IPS-NIHi7 (cell line): ENCODE results near the gene LOXL3.
"Not testable (repeated sequence)": the region's sequence is repeated elsewhere in the genome, so short reads cannot be mapped to it uniquely, and the experiment has no call there.

Experiments
- DNase-seq: peaks from one replicate; pipeline ENCODE4 v3.0.0; 2012; ENCODE audit warnings: mixed read lengths; ENCODE audit errors: extremely low spot score

The LOXL3 gene

DNA sequence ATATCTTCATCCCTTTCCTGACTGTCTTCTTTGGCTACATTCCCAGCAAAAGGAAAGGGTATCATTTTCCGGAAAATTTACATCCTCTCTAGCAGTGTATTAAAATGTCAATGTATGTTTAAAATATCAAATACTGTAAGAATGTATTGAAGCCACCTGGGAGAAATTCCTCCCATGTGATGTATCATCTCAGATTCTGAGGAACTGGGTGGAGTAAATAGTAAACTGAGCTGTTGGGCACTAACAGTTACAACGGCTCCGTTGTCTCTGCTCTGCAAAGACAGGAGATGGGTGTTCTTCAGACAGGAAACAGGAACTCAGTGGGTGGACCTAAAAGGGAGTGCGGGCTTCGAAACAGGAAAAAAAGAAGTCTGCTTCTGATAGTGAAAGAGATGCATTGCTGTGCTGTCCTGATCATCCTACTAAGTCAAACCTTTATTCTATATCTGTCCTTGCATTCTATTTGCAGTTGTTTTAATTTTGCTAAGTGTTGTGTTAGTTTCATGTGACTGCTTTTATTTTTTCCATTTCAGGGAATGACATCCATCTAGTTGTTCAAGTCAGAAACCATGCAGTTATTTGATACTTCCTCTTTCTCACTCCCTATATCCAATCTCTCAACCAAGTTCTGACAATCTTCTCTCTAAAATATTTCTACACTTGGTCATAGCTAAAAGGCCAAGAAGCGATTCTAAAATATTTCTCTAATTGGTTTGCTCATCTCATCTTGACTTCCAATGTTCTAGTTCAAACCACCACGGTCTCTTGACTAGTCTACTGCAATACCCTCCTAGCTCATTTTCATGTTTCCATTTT is 20.2 kb upstream of the LOXL3 start:
- no peak for DNase-seq

DNA sequence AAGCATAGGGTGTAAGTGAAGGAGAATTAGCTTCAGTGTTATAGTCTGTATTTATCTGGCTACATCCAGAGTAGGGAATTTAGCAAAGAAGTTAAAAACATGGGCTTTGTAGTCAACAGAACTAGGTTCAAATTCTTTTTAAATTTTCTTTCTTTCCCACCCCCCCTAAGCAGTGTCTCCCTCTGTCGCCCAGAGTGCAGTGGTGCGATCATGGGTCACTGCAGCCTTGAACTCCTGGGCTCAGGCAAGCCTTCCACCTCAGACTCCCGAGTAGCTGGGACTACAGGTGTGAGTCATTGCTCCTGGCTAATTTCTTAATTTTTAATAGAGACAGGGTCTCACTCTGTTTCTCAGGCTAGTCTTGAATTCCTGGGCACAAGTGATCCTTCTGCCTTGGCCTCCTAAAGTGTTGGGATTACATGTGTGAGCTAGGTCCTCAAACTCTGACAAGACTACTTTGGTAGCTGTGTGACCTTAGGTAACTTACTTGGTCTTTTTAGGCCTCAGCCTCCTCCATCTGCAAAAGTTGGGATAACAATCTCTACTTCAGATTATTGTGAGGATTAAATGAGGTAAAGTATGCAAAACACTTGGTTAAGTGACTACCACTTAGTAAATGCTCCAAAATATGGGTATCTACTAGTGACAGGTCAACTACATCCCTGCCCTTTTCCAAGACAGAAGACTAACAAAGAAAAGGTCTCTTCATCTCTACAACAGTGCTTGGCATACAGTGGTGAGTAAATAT is 18.6 kb upstream of the LOXL3 start:
- no peak for DNase-seq

DNA sequence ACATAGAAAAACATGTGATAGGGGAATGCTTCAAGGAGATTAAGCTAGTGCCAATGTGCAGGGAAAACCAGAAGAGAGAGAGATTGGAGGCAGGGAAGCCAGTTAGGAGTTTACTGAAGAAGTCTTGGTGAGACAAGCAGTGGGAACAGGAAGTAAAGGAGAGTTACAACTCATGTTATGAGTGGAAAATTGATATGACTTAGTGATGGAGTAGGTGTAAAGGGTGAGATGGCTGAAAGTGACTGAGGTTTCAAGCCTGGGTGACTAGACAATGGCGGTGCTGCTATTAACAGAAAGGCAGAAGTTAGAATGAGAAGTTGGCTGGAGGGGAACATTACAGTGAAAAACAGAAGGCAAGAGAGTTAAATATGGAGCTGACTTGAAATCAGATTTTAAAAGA is 17.3 kb upstream of the LOXL3 start:
- DNase-seq, result no peak

DNA sequence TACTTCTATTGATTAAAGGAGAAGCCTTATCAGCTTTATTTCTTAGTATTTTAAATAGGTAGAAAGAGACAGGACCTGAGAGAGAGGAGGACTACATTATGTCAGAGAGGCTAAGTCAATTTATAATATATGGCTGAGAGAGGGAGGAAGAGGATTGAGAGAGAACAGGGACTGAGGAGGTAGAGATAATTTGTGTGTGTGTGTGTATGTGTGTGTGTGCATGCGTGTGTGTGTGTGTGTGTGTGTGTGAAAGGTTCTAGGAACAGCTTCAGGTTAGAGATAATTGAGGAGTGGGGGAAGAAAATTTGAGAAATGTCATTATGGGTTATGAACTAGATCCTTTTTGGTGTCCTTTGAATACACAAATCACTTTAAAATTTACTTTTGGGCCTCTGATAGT is 15.9 kb upstream of the LOXL3 start:
- DNase-seq, result no peak

DNA sequence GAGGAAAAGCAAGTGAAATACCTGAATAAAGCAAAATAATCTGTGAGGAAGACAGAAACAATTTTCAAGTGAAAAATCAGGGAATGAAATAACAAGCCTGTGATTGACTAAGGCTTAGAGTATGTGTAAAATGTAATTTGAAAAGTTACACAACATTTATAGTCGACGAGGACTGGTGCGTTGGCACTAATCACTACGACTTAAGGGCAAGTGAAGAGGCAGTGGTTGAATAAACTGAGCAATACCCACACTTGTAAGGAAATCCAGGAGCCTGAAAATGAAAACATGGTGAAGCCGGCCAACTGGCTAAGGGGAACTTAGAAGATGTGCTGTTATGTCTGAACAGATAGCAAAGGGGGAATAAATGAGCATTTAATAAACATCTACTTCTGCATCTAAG is 14.1 kb upstream of the LOXL3 start:
- no peak for DNase-seq

DNA sequence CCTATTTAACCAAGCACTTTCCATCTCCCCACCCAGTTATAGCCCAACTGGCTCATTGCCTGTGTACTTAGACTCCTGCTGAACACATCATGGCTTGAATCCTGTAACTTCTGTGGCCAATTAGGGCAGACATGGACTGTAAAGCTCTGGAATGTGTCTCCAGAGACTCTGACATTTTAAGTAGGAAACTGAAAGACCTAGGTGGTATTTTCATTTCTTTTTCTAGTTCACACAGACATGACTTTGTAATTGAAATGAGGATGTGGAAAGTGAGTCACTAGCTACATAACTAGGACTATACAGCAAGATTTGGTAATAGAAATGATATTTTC is 13.0 kb upstream of the LOXL3 start:
- DNase-seq, result no peak

DNA sequence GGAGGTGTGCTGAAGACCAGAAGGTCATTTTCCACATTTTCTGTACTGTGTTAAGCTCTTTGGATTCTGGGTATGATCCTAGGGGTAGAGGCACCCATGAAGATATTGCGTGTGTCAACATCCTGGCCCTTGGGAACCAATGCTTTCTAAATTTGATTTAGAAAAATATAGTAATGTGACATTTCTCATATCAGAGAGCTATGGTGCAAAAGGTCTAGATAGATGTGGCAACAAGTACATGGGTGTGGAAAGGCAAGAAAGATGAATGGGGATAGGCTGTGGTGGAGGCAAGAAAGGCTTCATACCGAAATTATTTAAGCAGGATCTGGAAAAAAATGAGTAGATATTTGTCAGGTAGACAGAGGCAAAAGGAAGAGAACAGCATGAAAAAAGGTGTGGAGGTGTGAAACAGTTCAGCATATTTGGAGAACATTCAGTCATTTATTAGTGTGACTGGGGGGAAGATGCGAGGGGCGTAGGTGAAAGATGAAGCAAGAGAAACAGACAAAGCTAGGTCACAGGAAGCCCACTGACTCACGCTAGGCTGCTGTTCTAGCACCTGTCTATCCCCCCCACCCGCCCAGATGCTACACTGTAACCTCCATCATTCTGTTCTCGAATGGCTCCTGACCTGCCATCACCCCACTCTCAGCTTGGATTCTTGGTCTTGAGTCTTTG is 12.5 kb upstream of the LOXL3 start:
- no peak for DNase-seq

DNA sequence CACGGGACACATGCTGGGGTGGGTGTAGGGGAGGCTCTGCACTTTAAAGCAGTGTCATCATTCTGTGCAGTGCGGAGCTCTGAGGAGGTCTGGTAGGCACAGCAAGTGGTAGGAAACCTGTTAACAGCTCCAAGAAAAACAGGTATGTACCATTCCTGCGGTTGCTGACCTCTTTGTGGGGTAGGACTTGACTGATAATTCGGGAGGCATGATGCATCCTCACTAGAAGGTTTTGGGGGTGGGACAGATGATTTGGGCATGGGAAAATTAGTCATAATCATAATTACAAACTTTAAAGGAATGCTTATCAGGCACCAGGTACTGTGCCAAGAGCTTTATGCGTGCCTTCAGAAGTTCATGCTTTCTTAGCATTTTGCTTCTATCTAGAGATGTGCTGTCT is 10.5 kb upstream of the LOXL3 start:
- no peak for DNase-seq

DNA sequence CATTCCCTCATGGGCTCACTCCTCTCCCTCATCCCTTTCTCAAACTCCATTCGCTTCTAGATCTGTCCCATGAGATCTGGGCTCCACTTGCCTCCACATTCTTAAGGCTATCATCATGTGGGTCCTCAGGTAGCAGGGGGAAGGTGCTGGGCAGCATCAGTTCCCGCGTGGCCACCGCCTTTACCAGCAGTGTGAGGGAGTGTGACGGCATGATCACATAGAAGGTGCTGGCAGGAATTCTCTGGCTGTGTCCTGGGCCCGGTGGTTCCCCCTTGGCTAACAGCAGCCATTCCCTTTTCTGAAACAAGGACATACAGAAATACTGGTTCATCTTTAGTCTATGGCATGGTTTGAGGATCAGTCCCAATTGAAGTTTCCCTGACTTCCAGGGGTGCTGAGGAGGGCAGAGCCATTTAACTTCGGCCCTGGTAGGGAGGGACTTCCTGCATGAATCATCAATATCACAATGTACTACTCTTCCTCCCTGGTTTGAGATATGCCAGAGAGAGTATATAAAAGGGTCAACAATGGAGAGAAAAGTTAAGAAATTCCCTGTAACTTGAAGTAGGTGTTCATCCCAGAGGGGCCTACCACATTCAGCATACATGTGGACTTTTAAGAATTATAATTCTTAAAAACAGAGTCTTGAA is 8.5 kb upstream of the LOXL3 start:
- DNase-seq, result no peak

DNA sequence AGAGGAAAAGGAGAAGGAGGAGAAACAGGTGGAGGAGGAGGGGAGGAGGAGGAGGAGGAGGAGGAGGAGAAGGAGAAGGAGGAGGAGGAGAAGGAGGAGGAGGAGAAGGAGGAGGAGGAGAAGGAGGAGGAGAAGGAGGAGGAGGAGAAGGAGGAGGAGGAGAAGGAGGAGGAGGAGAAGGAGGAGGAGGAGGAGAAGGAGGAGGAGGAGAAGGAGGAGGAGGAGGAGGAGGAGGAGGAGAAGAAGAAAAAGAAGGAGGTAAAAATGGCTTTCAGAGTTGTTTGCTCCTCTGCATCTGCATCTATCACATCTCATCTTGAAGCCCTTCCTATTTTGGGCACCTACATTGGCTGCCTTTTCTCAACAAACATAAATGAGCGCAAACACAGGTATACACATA is 7.3 kb upstream of the LOXL3 start:
- not testable (repeated sequence) for DNase-seq

DNA sequence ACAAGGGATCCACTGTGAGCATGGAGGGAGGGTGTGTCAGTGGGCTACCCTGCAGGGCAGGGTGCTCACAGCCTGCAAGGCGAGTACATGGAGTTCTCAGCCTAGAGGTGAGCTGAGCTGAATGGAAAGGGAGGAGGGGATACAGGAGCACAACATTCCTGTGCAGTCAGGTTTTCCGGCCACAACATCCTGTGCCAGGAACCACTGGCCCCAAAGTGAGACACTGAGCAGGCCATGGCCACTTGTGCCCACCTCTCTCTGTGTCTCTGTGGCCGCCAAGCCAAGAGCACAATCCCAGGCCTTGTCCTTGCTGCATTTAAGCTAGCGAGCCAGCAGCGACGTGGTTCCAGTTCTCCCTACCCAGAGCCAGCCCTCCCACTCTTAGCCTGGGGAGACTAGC is 6.8 kb upstream of the LOXL3 start:
- no peak for DNase-seq

DNA sequence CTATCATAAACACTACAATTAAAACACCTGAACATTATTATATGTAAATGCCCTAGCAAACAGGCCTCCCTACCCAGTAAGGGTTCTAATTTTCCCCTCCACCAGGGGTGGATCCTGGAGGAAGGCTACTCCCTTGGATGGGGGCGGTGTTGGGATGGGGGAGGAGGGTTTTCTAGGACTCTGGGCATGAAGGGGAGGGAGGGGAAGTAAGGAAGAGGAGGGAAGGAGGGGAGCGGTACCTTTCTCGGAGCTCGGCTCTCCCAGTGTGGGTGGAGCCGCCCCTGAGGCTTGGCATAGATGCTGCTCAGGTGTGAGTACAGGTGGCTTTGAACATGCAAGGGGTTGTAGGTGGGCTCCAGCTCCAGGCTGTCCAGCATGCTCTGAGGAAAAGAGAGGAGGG is 6.2 kb upstream of the LOXL3 start:
- DNase-seq, result peak; percentile 45

DNA sequence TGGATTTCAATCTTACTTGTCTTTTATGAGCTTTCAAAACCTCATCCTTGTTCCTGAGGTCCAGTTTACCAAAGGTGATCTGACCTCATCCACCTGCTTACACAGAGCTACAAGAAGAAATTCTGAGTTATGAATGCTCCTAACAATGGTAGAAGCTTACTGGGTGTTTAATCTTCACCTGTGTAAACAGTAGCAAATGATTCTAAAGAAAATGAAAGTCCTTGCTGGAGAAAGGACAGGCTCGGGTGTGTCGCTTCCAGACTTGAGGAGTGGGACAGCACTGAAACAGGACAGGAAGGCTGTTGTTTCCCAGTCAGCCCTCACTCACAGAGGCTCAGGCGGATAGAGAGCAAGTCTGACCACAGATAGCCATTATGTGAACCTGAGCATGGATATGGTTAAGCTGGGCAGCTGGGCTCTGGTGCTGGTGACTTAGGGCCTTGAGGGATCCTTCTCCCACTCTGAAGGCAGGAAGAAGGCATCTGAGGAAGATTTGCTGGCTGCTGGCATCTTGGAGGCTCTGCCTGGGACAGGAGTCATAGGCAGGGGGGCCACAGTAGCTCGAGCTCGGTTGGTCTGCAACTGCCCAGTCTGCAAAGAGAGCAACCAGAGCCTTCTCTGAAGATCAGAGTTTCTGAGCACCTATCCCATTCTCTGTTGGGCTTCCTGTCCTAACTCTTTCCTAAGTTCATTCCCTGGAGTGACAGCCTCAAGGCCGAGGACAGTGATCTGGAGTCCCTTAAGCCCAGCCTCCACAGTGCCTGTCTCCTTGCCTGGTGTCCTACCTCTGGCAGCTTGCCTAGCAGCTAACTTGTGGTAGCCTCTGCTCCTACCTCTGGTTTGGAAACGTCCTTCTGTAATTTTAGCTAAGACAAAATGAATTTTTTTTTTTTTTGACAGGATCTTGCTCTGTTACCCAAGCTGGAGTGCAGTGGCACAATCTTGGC is 4.8 kb upstream of the LOXL3 start:
- no peak for DNase-seq

DNA sequence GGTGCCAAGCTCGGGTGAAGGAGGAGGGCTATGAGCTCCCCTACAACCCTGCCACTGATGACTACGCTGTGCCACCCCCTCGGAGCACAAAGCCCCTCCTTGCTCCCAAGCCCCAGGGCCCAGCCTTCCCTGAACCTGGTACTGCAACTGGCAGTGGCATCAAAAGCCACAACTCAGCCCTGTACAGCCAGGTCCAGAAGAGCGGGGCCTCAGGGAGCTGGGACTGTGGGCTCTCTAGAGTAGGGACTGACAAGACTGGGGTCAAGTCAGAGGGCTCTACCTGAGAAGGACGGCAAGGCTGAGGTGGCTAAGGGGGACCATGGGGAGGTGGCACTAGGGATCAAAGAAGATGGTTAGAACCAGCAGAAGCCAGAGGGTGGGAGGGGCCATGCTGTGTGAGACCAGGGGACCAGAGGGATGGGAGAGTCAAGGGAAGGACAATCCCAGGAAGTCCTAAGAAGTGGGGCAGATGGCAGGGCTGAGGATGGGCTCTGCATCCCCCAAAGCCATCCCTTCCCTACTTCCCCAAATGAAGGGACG is 3.2 kb upstream of the LOXL3 start:
- no peak for DNase-seq

DNA sequence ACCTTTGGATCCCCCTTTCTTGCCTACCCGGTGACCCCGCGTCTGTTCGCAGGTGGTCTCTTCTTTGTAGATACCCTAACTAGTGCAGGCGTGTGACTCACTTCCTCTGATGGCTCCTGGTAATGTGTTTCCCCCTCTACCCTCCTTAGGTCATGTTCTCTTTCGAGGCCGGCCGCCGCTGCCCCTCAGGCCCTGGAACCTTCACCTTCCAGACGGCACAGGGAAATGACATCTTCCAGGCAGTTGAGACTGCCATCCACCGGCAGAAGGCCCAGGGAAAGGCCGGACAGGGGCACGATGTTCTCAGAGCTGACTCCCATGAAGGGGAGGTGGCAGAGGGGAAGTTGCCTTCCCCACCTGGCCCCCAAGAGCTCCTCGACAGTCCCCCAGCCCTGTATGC is 2.4 kb upstream of the LOXL3 start:
- DNase-seq, result no peak

DNA sequence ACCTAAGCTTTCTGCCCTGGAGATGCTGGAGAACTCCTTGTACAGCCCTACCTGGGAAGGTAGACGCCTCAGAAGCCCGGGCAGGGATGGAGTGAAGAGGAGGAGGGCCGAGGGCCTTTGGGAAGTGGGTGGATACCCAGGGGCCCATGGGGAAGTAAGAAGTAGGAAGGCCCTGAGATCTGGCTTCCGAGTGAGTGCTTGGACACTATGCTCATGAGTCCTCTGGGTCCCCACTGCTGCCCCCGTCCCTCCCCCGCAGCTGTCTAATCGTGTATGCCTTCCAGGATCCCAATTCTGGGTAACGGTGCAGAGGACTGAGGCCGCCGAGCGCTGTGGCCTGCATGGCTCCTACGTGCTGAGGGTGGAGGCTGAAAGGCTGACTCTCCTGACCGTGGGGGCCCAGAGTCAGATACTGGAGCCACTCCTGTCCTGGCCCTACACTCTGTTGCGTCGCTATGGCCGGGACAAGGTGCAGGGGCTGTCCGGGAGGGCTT is 1.9 kb upstream of the LOXL3 start:
- DNase-seq, result no peak

DNA sequence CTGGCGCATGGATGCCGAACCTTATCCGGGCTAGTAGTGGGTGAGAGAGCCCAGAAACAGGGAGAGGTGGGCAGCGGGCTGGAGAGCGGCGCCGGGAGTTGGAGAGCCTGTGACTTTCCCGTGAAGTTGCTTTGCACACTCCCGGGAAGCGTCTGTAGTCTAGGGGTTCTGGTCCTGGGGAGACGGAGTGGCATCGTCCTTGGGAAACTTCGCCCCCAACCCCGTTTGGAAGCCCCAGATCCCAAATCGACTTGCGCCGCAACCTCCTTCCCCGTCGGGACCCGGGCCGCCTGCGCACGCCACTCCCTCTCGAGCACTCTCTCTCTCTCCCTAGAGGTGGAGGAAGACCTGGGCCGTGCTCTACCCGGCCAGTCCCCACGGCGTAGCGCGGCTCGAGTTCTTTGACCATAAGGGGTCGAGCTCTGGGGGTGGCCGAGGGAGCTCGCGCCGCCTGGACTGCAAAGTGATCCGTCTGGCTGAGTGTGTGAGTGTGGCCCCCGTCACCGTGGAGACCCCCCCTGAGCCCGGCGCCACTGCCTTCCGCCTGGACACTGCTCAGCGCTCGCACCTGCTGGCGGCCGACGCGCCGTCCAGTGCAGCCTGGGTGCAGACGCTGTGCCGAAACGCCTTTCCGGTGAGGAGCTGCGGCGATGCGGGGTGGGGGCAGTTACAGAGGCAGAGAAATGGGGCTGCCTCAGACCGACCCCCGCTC is 1.2 kb upstream of the LOXL3 start:
- DNase-seq, result peak; percentile 64

DNA sequence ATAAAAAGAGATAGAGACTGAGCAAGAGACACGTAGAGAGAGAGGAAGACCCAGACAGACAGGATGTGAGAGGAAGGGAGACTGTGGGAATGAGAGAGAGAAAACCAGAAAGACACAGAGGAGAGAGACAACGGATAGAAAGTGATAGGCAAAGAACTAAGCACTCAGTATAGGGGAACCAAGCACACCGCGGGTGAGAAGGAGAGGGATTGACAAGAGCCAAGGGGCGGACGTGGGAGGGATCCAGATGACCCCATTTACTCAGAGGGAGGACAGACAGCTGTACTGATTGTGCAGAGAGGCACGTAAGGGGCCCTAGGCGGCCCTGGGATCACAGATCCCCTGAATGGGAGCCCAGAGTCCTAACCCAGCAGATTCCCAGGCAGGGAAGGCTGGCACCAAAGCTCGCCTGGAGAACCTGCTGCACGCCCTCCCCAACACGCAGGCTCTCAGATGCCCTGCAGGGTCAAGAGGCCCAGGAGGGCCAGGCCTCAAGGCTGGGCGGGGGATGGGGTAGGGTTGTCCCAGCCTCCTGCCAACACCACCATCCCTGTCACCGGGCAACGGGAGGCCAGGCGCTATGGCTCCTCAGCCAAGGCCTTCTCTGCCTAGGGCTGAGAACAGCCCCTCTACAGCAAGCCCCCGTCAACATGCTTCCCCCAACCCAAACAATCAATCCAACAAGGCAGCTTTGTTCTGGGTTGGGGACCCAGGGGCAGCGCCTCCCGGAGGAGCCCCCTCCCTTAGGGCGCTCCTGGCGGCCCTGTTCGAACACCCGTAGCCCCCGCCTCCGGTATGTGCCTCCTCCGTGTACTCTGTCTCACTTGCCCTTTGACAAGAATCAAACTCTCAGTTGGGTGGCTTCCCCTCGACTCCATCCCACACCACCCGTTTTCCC is 579 bp downstream of the LOXL3 start:
- DNase-seq, result peak; percentile 32
